ENCODE results near the gene PHF1. TPM values are rescaled to one million over a fixed set of nuclear protein-coding genes. Genes with fewer than 3 reads are reported as not detected.

The PHF1 gene
- total and polyA plus RNA-seq, 2 of the 13 experiments (the other 11 are each of a cell fraction or from before 2014, with no cell fraction given), result 25.4 to 61.9 TPM

- TF ChIP-seq ZNF646 (CRISPR knock-in tag; IDR thresholded peaks at IDR 0.05) (no peak), SNAPC2 (CRISPR knock-in tag; IDR thresholded peaks at IDR 0.05) (peak; percentile 22; the same call in 1 of the 2 replicates), ZNF136 (CRISPR knock-in tag; IDR thresholded peaks at IDR 0.05; ENCODE audit: low read depth) (peak; percentile 83; the same call in 1 of the 2 replicates), ADNP (CRISPR knock-in tag; IDR thresholded peaks at IDR 0.05) (no peak), KDM2A (CRISPR knock-in tag; IDR thresholded peaks at IDR 0.05; ENCODE audit: borderline replicate concordance, low read depth) (peak; percentile 71), ZNF180 (CRISPR knock-in tag; IDR thresholded peaks at IDR 0.05; ENCODE audit: borderline replicate concordance, low read depth) (no peak), ZNF17 (CRISPR knock-in tag; IDR thresholded peaks at IDR 0.05) (no peak), ZBTB46 (CRISPR knock-in tag; IDR thresholded peaks at IDR 0.05; ENCODE audit: borderline replicate concordance) (peak; percentile 52; the same call in 1 of the 2 replicates), ARNT2 (CRISPR knock-in tag; IDR thresholded peaks at IDR 0.05; ENCODE audit: low read depth) (peak; percentile 81; the same call in 1 of the 2 replicates), PHF5A (CRISPR knock-in tag; IDR thresholded peaks at IDR 0.05; ENCODE audit: low read depth, unreplicated experiment) (peak; percentile 62), ELF3 (CRISPR knock-in tag; IDR thresholded peaks at IDR 0.05) (peak; percentile 97), TSC22D2 (CRISPR knock-in tag; IDR thresholded peaks at IDR 0.05; ENCODE audit: borderline replicate concordance) (no peak; the same call in 1 of the 2 replicates), ZNF350 (CRISPR knock-in tag; IDR thresholded peaks at IDR 0.05; ENCODE audit: borderline replicate concordance, low read depth) (peak; percentile 85; the same call in 1 of the 2 replicates), GATAD1 (CRISPR knock-in tag; IDR thresholded peaks at IDR 0.05) (peak; percentile 90), ZMYM2 (CRISPR knock-in tag; IDR thresholded peaks at IDR 0.05) (no peak), HNRNPL (IDR thresholded peaks at IDR 0.05; ENCODE audit: low read depth, low read length) (0 out of 2 replicates have a peak, but pooled peaks have one; percentile 68)
These were observed 7.3 kb downstream of the PHF1 start, which contains the start of gene CUTA (continued) for GRCh38 chr6:33417903-33418689.
